GM10248 (cell line): ENCODE data around the gene TMA16.

Source experiments
- CTCF ChIA-PET: fragments of 300-600 bp; sonication (Branson Sonifier 250); formaldehyde crosslinking; extraction: SDS; loops from one replicate; lab custom pipeline; 2021; ENCODE audit warnings: antibody characterized with exemption; lab: Yijun Ruan, JAX
- POLR2A ChIA-PET: fragments of 350-650 bp; sonication (Branson Sonifier 250); formaldehyde crosslinking; extraction: SDS; loops from one replicate; lab custom pipeline; 2020; ENCODE audit warnings: antibody characterized with exemption; lab: Yijun Ruan, JAX
- DNase-seq: peaks from one replicate; pipeline ENCODE4 v3.0.0; 2012; ENCODE audit errors: extremely low spot score
- CTCF ChIP-seq: IDR thresholded peaks from 2 replicates; pipeline ENCODE4 v1.5.1; 2012; ENCODE audit warnings: mild to moderate bottlenecking, low read depth; ENCODE audit errors: extremely low read depth, missing control alignments, control extremely low read depth

The TMA16 gene

GRCh38 chr4:163470391-163470790 is 24.1 kb upstream of the TMA16 start:
- CTCF ChIA-PET: interaction anchor here (0.9 to 1.9 kb wide), 5 partner anchors 9 to 78 kb away, joined by 3 to 7 read pairs (median 4); no protein-coding TSS in a partner anchor
- POLR2A ChIA-PET: no interaction called here
- DNase-seq: no peak
- no peak for TF ChIP-seq CTCF

GRCh38 chr4:163473130-163473529 is 21.4 kb upstream of the TMA16 start:
- TF ChIP-seq CTCF: no peak
- DNase-seq: no peak
- CTCF ChIA-PET: no interaction called here
- POLR2A ChIA-PET: no interaction called here

DNA sequence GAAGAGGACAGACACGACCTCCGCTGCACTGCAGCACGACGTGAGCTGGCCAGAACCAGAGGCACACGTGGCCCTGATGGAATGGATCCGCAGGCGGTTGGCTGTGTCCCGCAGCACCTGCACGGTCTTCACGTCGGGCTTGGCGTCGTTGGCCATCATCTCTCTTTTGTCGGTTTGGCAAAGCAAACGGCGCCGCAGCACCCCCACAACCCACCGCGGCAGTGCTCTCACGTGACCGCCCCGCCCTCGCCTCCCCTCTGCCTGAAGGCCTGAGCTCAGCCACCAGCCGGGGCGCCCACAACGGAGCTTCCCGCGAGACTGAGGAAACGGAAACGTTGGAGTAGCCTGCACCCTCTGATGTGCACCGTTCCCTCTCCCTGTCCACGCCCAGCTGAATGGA is 20.9 kb upstream of the TMA16 start, which contains the start of gene TKTL2:
TSS of gene TKTL2 (minus strand) at position 179 of the 400 bp plus-strand sequence. CDS start at position 159, 20 bp downstream.
- TF ChIP-seq CTCF: no peak
- ChIA-PET POLR2A (no interaction called here), CTCF (no interaction called here)

DNA sequence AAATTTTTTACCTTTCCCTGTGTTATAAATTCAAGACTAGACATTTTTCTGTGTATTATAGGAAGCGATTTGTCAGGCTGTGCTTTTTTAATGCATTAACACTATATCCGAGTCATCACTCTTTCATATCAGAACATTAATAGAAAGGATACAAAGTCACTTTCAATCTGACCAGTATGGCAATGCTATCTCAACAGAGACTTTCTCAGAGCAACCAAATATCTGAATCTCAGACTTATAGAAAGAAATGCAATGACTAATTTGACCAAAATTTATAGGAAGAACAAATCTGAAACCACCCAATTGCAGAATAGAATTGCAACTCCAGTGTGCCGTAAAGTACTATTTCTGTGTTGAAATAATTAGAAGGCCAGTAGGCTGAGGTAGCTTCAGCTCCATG is 20.5 kb upstream of the TMA16 start:
- ChIA-PET CTCF (no interaction called here), POLR2A (no interaction called here)
- no peak for TF ChIP-seq CTCF
- DNase-seq: no peak

More for the DNA sequence above, 20.9 kb upstream of the TMA16 start, which contains the start of gene TKTL2:
- no peak for DNase-seq

DNA sequence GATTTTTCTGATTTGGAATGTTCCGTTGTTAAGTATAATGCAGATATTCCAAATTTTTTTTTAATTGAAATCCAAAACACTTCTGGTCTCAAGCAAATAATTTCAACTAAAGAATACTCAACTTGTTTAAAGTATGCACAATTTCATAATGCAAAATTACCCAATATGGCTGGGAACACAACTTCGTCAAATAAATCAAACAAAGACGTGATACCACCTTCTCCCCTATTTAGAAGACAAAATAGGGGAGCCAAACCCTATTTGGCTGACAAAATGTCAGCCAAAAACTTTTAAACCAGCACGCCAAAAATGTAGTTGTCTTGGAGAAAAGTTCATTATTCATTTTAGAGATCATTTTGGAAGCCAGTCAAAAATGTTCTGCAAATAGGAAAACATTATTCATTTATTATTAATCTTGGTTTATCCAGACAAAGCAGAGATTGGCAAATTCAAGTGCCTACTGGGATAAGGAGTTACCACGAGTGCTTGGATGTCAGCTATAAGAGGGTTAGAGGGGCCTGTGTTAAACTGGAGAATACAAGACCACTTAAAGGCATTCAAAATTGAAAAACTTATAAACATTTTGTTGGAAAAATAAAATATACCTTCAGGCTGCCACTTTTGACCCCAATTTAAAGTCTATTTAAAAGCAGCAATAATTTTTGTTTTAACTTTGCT is 17.6 kb upstream of the TMA16 start:
- POLR2A ChIA-PET: no interaction called here
- CTCF ChIA-PET: interaction anchor here (1.0 to 1.5 kb wide), 4 partner anchors 10 to 72 kb away, joined by 3 to 6 read pairs (median 4); no protein-coding TSS in a partner anchor
- DNase-seq: no peak
- TF ChIP-seq CTCF: no peak

- TF ChIP-seq CTCF: no peak
- ChIA-PET POLR2A (interaction anchor here (0.6 kb wide), 1 partner anchor 14 kb away, joined by 9 read pairs; no protein-coding TSS in a partner anchor), CTCF (interaction anchor here (1.4 to 2.1 kb wide), 4 partner anchors 54 to 67 kb away, joined by 3 to 10 read pairs (median 6); no protein-coding TSS in a partner anchor)
- DNase-seq: peak; percentile 18
Measured at GRCh38 chr4:163482190-163482589, 12.3 kb upstream of the TMA16 start.
